Measurements from ENCODE around the gene ZFP14. TPM values are rescaled to one million over a fixed set of nuclear protein-coding genes. Genes with fewer than 3 reads are reported as not detected.

Gene ZFP14
- total and polyA plus RNA-seq, 2 of the 4 experiments (the other 2 are of a cell fraction), result 0.67 to 2.0 TPM

- peaks cover 5 to 15% of the 10 kb centered on the region in 2 experiments for H3K79me1 ChIP-seq (ENCODE audit: low read depth in 1 of 2, low read length in 2 of 2)
- H2BK15ac ChIP-seq (ENCODE audit: low read depth, low read length), result no peak overlapping the region
- H4K5ac ChIP-seq (ENCODE audit: low read depth, low read length), result peak overlapping the region; percentile 69
- peak overlapping the region; percentile 99 for H2AFZ ChIP-seq (replicated peaks; ENCODE audit: low read length, poor library complexity)
- peaks cover 5% of the 10 kb centered on the region for H3K9me3 ChIP-seq (ENCODE audit: control insufficient read depth, insufficient read depth, low read length)
- H4K91ac ChIP-seq (ENCODE audit: insufficient read depth, low read depth, low read length), result peak overlapping the region; percentile 84
- ATAC-seq (ENCODE audit: low read depth), result no peak
- H2AK5ac ChIP-seq (ENCODE audit: low read depth, low read length), result 0 out of 2 replicates have a peak overlapping the region, but pooled peaks have one; percentile 36
- no peaks in the 10 kb centered on the region for H4K20me1 ChIP-seq (ENCODE audit: insufficient read depth, low read length)
- in situ Hi-C loops (cut with MboI; ENCODE audit: low sequenced_read_pairs), result no loop called here
- no peak overlapping the region for H2BK20ac ChIP-seq (ENCODE audit: low read depth, low read length)
- dilution Hi-C loops (cut with HindIII; ENCODE audit: low sequenced_read_pairs, unreplicated experiment), result no loop called here
- no TSS peak for BruUV-seq (replicated peaks)
- no peak for DNase-seq
- POLR2A ChIA-PET (ENCODE audit: unreplicated experiment), result no interaction called here
- H3K56ac ChIP-seq (ENCODE audit: extremely low read depth, insufficient read depth, low read length), result peak overlapping the region; percentile 41
- no peak for TF ChIP-seq ELK1 (IDR thresholded peaks at IDR 0.05; ENCODE audit: borderline replicate concordance, low read depth, low read length)
- no peak for TF ChIP-seq MXI1 (IDR thresholded peaks at IDR 0.05; ENCODE audit: borderline replicate concordance, low read depth, low read length)
- TF ChIP-seq MAZ (IDR thresholded peaks at IDR 0.05; ENCODE audit: borderline replicate concordance, low read depth, low read length), result no peak
- TF ChIP-seq RAD21 (IDR thresholded peaks at IDR 0.05; ENCODE audit: low read length), result no peak
- TF ChIP-seq USF2 (IDR thresholded peaks at IDR 0.05; ENCODE audit: low read depth, low read length), result no peak
- H3K4me2 ChIP-seq (ENCODE audit: low read depth, low read length), result peak overlapping the region; percentile 78
- peaks cover 3% of the 10 kb centered on the region for H3K36me3 ChIP-seq (ENCODE audit: control insufficient read depth, insufficient read depth, low read length)
- peak overlapping the region; percentile 79 for H2BK5ac ChIP-seq (ENCODE audit: low read depth, low read length, poor library complexity, severe bottlenecking)
- H3K27ac ChIP-seq (ENCODE audit: insufficient read depth, low read length), result peak overlapping the region; percentile 81
- intact Hi-C loops (cut with micrococcal nuclease), result loop anchor here (5.0 kb wide), 1 partner anchor 41 kb away; the partner anchor contains the start of gene ZFP14
- no peaks in the 10 kb centered on the region for H3K27me3 ChIP-seq (ENCODE audit: control insufficient read depth, insufficient read depth, low read length)
- H3K4ac ChIP-seq (ENCODE audit: low read depth, low read length), result peak overlapping the region; percentile 67
- peak overlapping the region; percentile 79 to 98 for H4K8ac ChIP-seq (ENCODE audit: low read depth in 2 of 2, low read length in 2 of 2)
- H3K14ac ChIP-seq (replicated peaks; ENCODE audit: low read depth, low read length), result peak overlapping the region; percentile 67
- no peaks in the 10 kb centered on the region for H3K9me1 ChIP-seq (ENCODE audit: insufficient read depth, low read length)
- peak overlapping the region; percentile 65 for H3K18ac ChIP-seq (ENCODE audit: low read depth, low read length)
- WGBS, 2 experiments (ENCODE audit: extremely low coverage in 2 of 2, insufficient read length in 1 of 2), result 7% methylated on average over 3 of the region's 25 CpGs; no CpG with 5 or more reads in 1 of the 2 experiments
- peak overlapping the region; percentile 60 for H2AK9ac ChIP-seq (replicated peaks; ENCODE audit: low read depth, low read length, poor library complexity)
- peaks cover 5% of the 10 kb centered on the region; the same call in 1 of the 2 replicates for H3K4me1 ChIP-seq (ENCODE audit: control insufficient read depth, insufficient read depth, low read length)
- H3K9ac ChIP-seq (ENCODE audit: low read depth, low read length), result peak overlapping the region; percentile 80
- no peak overlapping the region for H2BK120ac ChIP-seq (ENCODE audit: low read depth, low read length)
- peak overlapping the region; percentile 66 for H3K4me3 ChIP-seq (ENCODE audit: insufficient read depth, low read depth, low read length)
- H3K23ac ChIP-seq (ENCODE audit: low read depth, low read length), result peak overlapping the region; percentile 28
- CTCF ChIA-PET, result no interaction called here
Measured at GRCh38 chr19:36417752-36418286, 38.8 kb upstream of the ZFP14 start.

Data from IMR-90 (cell line).